HEK293 (cell line): ENCODE data around the gene SQSTM1.

Source experiments
- GLI4 ChIP-seq: fragments of 450-650 bp; formaldehyde crosslinking; IDR thresholded peaks from 2 replicates; pipeline ENCODE4 v1.5.1; 2016; ENCODE audit warnings: missing biosample characterization, missing genetic modification characterization
- MYNN ChIP-seq: fragments of 450-650 bp; formaldehyde crosslinking; IDR thresholded peaks from 2 replicates; pipeline ENCODE4 v1.5.1; 2016; ENCODE audit warnings: missing biosample characterization, missing genetic modification characterization, borderline replicate concordance
- SP2 ChIP-seq: fragments of 450-650 bp; formaldehyde crosslinking; IDR thresholded peaks from 2 replicates; pipeline ENCODE4 v1.5.1; 2016; ENCODE audit warnings: missing biosample characterization, missing genetic modification characterization
- SP3 ChIP-seq: fragments of 450-650 bp; formaldehyde crosslinking; IDR thresholded peaks from 2 replicates; pipeline ENCODE4 v1.5.1; 2016; ENCODE audit warnings: missing biosample characterization, missing genetic modification characterization
- TCF7L2 ChIP-seq: IDR thresholded peaks from 2 replicates; pipeline ENCODE4 v1.6.1; 2011; ENCODE audit warnings: low read depth, mild to moderate bottlenecking, inconsistent platforms, low read length, moderate library complexity, borderline replicate concordance
- YY2 ChIP-seq: fragments of 450-650 bp; formaldehyde crosslinking; IDR thresholded peaks from 2 replicates; pipeline ENCODE4 v1.5.1; 2016; ENCODE audit warnings: missing biosample characterization, missing genetic modification characterization
- ZBTB8A ChIP-seq: fragments of 450-650 bp; formaldehyde crosslinking; IDR thresholded peaks from 2 replicates; pipeline ENCODE4 v1.5.1; 2016; ENCODE audit warnings: missing biosample characterization, missing genetic modification characterization
- ZFP69B ChIP-seq: fragments of 450-650 bp; formaldehyde crosslinking; IDR thresholded peaks from 2 replicates; pipeline ENCODE4 v1.5.1; 2016; ENCODE audit warnings: missing biosample characterization, missing genetic modification characterization
- ZNF10 ChIP-seq: fragments of 450-650 bp; formaldehyde crosslinking; IDR thresholded peaks from 2 replicates; pipeline ENCODE4 v1.5.1; 2017; ENCODE audit warnings: missing biosample characterization, missing genetic modification characterization
- ZNF155 ChIP-seq: fragments of 450-650 bp; formaldehyde crosslinking; IDR thresholded peaks from 2 replicates; pipeline ENCODE4 v1.5.1; 2016; ENCODE audit warnings: missing biosample characterization, missing genetic modification characterization
- ZNF157 ChIP-seq: fragments of 450-650 bp; formaldehyde crosslinking; IDR thresholded peaks from 2 replicates; pipeline ENCODE4 v1.5.1; 2016; ENCODE audit warnings: missing biosample characterization, missing genetic modification characterization
- ZNF335 ChIP-seq: fragments of 450-650 bp; formaldehyde crosslinking; conservative IDR thresholded peaks from 2 replicates; pipeline ENCODE4 v1.5.1; 2016; ENCODE audit warnings: missing biosample characterization, missing genetic modification characterization
- ZNF423 ChIP-seq: fragments of 450-650 bp; formaldehyde crosslinking; IDR thresholded peaks from 2 replicates; pipeline ENCODE4 v1.5.1; 2016; ENCODE audit warnings: missing biosample characterization, missing genetic modification characterization
- ZNF530 ChIP-seq: fragments of 450-650 bp; formaldehyde crosslinking; IDR thresholded peaks from 2 replicates; pipeline ENCODE4 v1.5.1; 2016; ENCODE audit warnings: low read depth, missing biosample characterization, missing genetic modification characterization
- ZNF544 ChIP-seq: fragments of 450-650 bp; formaldehyde crosslinking; IDR thresholded peaks from 2 replicates; pipeline ENCODE4 v1.5.0; 2017; ENCODE audit warnings: missing biosample characterization, missing genetic modification characterization
- ZNF558 ChIP-seq: fragments of 450-650 bp; formaldehyde crosslinking; IDR thresholded peaks from 2 replicates; pipeline ENCODE4 v1.5.1; 2016; ENCODE audit warnings: missing biosample characterization, missing genetic modification characterization
- ZNF560 ChIP-seq: fragments of 450-650 bp; formaldehyde crosslinking; IDR thresholded peaks from 2 replicates; pipeline ENCODE4 v1.5.1; 2017; ENCODE audit warnings: missing biosample characterization, missing genetic modification characterization, borderline replicate concordance
- ZNF623 ChIP-seq: fragments of 450-650 bp; formaldehyde crosslinking; IDR thresholded peaks from 2 replicates; pipeline ENCODE4 v1.5.1; 2016; ENCODE audit warnings: missing biosample characterization, missing genetic modification characterization
- ZNF626 ChIP-seq: fragments of 450-650 bp; sonication (Bioruptor Pico); formaldehyde crosslinking; IDR thresholded peaks from 2 replicates; pipeline ENCODE4 v1.5.1; 2018; ENCODE audit warnings: missing biosample characterization, missing genetic modification characterization, inconsistent platforms
- ZNF660 ChIP-seq: fragments of 450-650 bp; IDR thresholded peaks from 2 replicates; pipeline ENCODE4 v1.5.1; 2018; ENCODE audit warnings: missing biosample characterization, mild to moderate bottlenecking, missing genetic modification characterization
- ZNF670 ChIP-seq: fragments of 450-650 bp; formaldehyde crosslinking; IDR thresholded peaks from 2 replicates; pipeline ENCODE4 v1.5.1; 2016; ENCODE audit warnings: missing biosample characterization, missing genetic modification characterization, low read depth
- ZNF830 ChIP-seq: fragments of 450-650 bp; IDR thresholded peaks from 2 replicates; pipeline ENCODE4 v1.5.0; 2018; ENCODE audit warnings: missing biosample characterization, missing genetic modification characterization, low read depth, mild to moderate bottlenecking, moderate library complexity
- TF ChIP-seq, protein P1 (sequence below): fragments of 450-650 bp; formaldehyde crosslinking; IDR thresholded peaks from 2 replicates; pipeline ENCODE4 v1.5.1; 2016; ENCODE audit warnings: missing biosample characterization, missing genetic modification characterization, borderline replicate concordance
- TF ChIP-seq, protein P2 (sequence below): fragments of 450-650 bp; formaldehyde crosslinking; IDR thresholded peaks from 2 replicates; pipeline ENCODE4 v1.5.1; 2016; ENCODE audit warnings: missing biosample characterization, missing genetic modification characterization
- TF ChIP-seq, protein P3 (sequence below): fragments of 450-650 bp; formaldehyde crosslinking; IDR thresholded peaks from 2 replicates; pipeline ENCODE4 v1.5.1; 2016; ENCODE audit warnings: missing biosample characterization, missing genetic modification characterization
- TF ChIP-seq, protein P4 (sequence below): fragments of 450-650 bp; formaldehyde crosslinking; IDR thresholded peaks from 2 replicates; pipeline ENCODE4 v1.5.1; 2016; ENCODE audit warnings: missing biosample characterization, missing genetic modification characterization
- TF ChIP-seq, protein P5 (sequence below): fragments of 450-650 bp; formaldehyde crosslinking; IDR thresholded peaks from 2 replicates; pipeline ENCODE4 v1.5.1; 2017; ENCODE audit warnings: missing biosample characterization, mild to moderate bottlenecking, missing genetic modification characterization, moderate library complexity
- TF ChIP-seq, protein P6 (sequence below): fragments of 450-650 bp; formaldehyde crosslinking; IDR thresholded peaks from 2 replicates; pipeline ENCODE4 v1.5.1; 2016; ENCODE audit warnings: missing biosample characterization, missing genetic modification characterization
- TF ChIP-seq, protein P7 (sequence below): fragments of 450-650 bp; formaldehyde crosslinking; conservative IDR thresholded peaks from 2 replicates; pipeline ENCODE4 v1.5.1; 2016; ENCODE audit warnings: low read depth, missing biosample characterization, missing genetic modification characterization

The SQSTM1 gene

DNA sequence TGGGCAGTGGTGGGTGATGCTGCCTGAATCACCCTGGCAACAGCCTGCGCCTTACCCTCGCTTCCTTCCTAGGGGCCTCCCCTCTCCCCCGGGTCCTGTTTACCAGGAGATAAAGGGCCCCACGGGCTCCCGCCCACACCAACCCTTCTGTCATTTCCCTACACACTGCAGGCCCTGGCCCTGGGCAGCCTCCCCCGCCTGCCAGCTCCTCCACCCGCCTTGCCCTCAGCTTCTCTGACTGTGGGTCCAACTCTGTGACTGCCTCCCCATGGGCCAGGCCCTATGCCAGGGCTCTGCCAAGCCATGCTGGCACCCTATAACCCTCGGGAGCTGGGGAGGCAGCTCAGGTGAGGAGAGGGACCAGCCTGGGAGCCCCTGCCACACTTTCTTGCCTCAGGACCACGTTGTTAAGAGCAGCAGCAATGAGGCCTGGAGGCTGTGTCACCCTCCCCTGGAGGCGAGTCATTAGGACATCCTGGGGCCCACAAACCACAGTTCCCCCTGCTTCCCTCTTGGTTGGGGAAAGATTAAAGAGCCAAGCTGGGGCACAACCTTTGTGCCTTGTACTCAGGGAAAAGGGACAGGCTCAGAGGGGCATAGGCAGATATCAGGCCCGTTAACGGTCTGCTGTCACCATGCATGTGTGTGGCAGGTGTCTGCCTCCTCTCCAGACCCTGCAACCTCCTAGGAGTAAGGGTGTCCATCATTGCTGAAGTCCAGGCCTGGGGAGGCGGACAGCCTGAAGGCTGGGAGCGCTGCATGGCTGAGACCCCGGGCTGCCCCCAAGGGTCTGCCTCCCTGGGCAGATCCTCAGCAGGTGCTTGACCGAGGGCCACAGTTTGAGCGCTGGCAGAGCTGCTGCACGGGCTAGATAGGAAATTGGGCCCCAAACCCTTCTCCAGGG is 16.8 kb upstream of the SQSTM1 start (continued):
- TF ChIP-seq, protein P1, sequence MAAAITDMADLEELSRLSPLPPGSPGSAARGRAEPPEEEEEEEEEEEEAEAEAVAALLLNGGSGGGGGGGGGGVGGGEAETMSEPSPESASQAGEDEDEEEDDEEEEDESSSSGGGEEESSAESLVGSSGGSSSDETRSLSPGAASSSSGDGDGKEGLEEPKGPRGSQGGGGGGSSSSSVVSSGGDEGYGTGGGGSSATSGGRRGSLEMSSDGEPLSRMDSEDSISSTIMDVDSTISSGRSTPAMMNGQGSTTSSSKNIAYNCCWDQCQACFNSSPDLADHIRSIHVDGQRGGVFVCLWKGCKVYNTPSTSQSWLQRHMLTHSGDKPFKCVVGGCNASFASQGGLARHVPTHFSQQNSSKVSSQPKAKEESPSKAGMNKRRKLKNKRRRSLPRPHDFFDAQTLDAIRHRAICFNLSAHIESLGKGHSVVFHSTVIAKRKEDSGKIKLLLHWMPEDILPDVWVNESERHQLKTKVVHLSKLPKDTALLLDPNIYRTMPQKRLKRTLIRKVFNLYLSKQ (tag by site-specific recombination): no peak
- TF ChIP-seq YY2 (tag by site-specific recombination) (no peak), ZNF530 (tag by site-specific recombination) (no peak), ZFP69B (tag by site-specific recombination) (peak; percentile 95), ZNF623 (tag by site-specific recombination) (no peak), ZNF10 (tag by site-specific recombination) (no peak), MYNN (no peak), ZNF670 (tag by site-specific recombination) (no peak), ZNF660 (tag by site-specific recombination) (no peak), ZNF423 (tag by site-specific recombination) (no peak; the same call in 1 of the 2 replicates), ZNF157 (tag by site-specific recombination) (no peak), ZNF335 (tag by site-specific recombination) (peak; percentile 83), ZNF155 (tag by site-specific recombination) (no peak), SP3 (tag by site-specific recombination) (no peak), ZNF560 (tag by site-specific recombination) (no peak), SP2 (tag by site-specific recombination) (peak; percentile 51), ZNF558 (tag by site-specific recombination) (no peak), ZBTB8A (tag by site-specific recombination) (no peak), TCF7L2 (no peak), ZNF544 (tag by site-specific recombination) (no peak), ZNF626 (tag by site-specific recombination) (no peak), GLI4 (tag by site-specific recombination) (no peak), ZNF830 (no peak)
- TF ChIP-seq, protein P2, sequence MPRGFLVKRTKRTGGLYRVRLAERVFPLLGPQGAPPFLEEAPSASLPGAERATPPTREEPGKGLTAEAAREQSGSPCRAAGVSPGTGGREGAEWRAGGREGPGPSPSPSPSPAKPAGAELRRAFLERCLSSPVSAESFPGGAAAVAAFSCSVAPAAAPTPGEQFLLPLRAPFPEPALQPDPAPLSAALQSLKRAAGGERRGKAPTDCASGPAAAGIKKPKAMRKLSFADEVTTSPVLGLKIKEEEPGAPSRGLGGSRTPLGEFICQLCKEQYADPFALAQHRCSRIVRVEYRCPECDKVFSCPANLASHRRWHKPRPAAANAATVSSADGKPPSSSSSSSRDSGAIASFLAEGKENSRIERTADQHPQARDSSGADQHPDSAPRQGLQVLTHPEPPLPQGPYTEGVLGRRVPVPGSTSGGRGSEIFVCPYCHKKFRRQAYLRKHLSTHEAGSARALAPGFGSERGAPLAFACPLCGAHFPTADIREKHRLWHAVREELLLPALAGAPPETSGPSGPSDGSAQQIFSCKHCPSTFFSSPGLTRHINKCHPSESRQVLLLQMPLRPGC (tag by site-specific recombination): no peak
- TF ChIP-seq, protein P3, sequence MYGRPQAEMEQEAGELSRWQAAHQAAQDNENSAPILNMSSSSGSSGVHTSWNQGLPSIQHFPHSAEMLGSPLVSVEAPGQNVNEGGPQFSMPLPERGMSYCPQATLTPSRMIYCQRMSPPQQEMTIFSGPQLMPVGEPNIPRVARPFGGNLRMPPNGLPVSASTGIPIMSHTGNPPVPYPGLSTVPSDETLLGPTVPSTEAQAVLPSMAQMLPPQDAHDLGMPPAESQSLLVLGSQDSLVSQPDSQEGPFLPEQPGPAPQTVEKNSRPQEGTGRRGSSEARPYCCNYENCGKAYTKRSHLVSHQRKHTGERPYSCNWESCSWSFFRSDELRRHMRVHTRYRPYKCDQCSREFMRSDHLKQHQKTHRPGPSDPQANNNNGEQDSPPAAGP (tag by site-specific recombination): peak; percentile 63; the same call in 1 of the 2 replicates
- TF ChIP-seq, protein P4, sequence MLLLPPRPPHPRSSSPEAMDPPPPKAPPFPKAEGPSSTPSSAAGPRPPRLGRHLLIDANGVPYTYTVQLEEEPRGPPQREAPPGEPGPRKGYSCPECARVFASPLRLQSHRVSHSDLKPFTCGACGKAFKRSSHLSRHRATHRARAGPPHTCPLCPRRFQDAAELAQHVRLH (tag by site-specific recombination): no peak
- TF ChIP-seq, protein P5, sequence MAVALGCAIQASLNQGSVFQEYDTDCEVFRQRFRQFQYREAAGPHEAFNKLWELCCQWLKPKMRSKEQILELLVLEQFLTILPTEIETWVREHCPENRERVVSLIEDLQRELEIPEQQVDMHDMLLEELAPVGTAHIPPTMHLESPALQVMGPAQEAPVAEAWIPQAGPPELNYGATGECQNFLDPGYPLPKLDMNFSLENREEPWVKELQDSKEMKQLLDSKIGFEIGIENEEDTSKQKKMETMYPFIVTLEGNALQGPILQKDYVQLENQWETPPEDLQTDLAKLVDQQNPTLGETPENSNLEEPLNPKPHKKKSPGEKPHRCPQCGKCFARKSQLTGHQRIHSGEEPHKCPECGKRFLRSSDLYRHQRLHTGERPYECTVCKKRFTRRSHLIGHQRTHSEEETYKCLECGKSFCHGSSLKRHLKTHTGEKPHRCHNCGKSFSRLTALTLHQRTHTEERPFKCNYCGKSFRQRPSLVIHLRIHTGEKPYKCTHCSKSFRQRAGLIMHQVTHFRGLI (tag by site-specific recombination): no peak
- TF ChIP-seq, protein P6, sequence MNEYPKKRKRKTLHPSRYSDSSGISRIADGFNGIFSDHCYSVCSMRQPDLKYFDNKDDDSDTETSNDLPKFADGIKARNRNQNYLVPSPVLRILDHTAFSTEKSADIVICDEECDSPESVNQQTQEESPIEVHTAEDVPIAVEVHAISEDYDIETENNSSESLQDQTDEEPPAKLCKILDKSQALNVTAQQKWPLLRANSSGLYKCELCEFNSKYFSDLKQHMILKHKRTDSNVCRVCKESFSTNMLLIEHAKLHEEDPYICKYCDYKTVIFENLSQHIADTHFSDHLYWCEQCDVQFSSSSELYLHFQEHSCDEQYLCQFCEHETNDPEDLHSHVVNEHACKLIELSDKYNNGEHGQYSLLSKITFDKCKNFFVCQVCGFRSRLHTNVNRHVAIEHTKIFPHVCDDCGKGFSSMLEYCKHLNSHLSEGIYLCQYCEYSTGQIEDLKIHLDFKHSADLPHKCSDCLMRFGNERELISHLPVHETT (tag by site-specific recombination): no peak
- TF ChIP-seq, protein P7, sequence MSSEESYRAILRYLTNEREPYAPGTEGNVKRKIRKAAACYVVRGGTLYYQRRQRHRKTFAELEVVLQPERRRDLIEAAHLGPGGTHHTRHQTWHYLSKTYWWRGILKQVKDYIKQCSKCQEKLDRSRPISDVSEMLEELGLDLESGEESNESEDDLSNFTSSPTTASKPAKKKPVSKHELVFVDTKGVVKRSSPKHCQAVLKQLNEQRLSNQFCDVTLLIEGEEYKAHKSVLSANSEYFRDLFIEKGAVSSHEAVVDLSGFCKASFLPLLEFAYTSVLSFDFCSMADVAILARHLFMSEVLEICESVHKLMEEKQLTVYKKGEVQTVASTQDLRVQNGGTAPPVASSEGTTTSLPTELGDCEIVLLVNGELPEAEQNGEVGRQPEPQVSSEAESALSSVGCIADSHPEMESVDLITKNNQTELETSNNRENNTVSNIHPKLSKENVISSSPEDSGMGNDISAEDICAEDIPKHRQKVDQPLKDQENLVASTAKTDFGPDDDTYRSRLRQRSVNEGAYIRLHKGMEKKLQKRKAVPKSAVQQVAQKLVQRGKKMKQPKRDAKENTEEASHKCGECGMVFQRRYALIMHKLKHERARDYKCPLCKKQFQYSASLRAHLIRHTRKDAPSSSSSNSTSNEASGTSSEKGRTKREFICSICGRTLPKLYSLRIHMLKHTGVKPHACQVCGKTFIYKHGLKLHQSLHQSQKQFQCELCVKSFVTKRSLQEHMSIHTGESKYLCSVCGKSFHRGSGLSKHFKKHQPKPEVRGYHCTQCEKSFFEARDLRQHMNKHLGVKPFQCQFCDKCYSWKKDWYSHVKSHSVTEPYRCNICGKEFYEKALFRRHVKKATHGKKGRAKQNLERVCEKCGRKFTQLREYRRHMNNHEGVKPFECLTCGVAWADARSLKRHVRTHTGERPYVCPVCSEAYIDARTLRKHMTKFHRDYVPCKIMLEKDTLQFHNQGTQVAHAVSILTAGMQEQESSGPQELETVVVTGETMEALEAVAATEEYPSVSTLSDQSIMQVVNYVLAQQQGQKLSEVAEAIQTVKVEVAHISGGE: no peak
